Measurements from ENCODE around the gene ABCG2.

- no peak for TF ChIP-seq CTCF (IDR thresholded peaks at IDR 0.05 in 2 of 3, conservative IDR thresholded peaks at IDR 0.05 in 1 of 3; ENCODE audit: borderline replicate concordance in 1 of 3, insufficient read depth in 1 of 3, low read depth in 2 of 3, low read length in 2 of 3)
- TF ChIP-seq EZH2 (IDR thresholded peaks at IDR 0.05) = no peak
- no peak for TF ChIP-seq EZH2phosphoT487 (IDR thresholded peaks at IDR 0.05; ENCODE audit: borderline replicate concordance)
- TF ChIP-seq CEBPB (IDR thresholded peaks at IDR 0.05; ENCODE audit: low read depth) = no peak
- no peak for TF ChIP-seq SP1 (IDR thresholded peaks at IDR 0.05; ENCODE audit: low read depth)
- TF ChIP-seq POLR2AphosphoS5 (IDR thresholded peaks at IDR 0.05; ENCODE audit: low read depth, low read length) = no peak
- no peak for TF ChIP-seq ZBTB33 (IDR thresholded peaks at IDR 0.05; ENCODE audit: extremely low read depth, insufficient replicate concordance, low read length)
- no peak for TF ChIP-seq POLR2A (IDR thresholded peaks at IDR 0.05; ENCODE audit: borderline replicate concordance, extremely low read depth, insufficient read depth, insufficient read length)
- TF ChIP-seq FOSL1 (IDR thresholded peaks at IDR 0.05; ENCODE audit: low read depth) = no peak
- no peak for TF ChIP-seq YY1 (IDR thresholded peaks at IDR 0.05; ENCODE audit: extremely low read depth, insufficient replicate concordance, low read depth, low read length)
- TF ChIP-seq RAD21 (IDR thresholded peaks at IDR 0.05; ENCODE audit: low read depth) = no peak
These were observed 59.3 kb downstream of the ABCG2 start for GRCh38 chr4:88098993-88099752.
